Stimulated activated CD8-positive, alpha-beta memory T cell treated with anti-CD3 and anti-CD28 coated beads, Interleukin-4, amount 100 ng/mL, for 4 hours (primary cell): ENCODE measurements around the gene STK38.
"Not testable (repeated sequence)": the region's sequence is repeated elsewhere in the genome, so short reads cannot be mapped to it uniquely, and the experiment has no call there.

ENCODE experiments used
- DNase-seq, 2 donors: peaks; one replicate each; pipeline ENCODE4 v3.0.0-alpha.2; 2020; ENCODE audit warnings: low read depth in 2 of 2, low spot score in 1 of 2

STK38 gene

GRCh38 chr6:36546920-36547645 is at the start of gene STK38:
Gene STK38, minus strand, starts transcription at chr6:36547479. Its CDS starts 7,277 bp downstream, at chr6:36540202.
- peak; percentile 88 to 89 for DNase-seq

DNA sequence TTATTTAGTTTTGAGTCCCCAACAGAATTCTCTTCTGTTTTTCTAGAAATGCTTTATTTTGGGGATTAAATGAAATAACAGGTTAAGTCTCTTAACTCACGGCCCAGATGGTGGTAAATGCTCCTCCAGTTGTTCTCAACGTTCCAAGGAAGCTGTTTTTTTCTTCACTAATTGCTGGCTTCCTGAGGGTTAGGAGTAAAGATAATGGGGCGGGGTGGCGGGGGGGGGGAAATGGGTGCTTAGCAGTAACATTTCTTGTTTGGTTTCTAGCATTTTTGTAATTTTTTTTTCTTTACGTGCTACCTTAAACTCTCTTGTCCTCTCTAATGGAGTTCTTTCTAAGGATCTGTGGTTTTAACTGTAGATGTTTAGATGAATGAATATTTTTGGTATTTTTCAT is 49.1 kb upstream of the STK38 start:
- DNase-seq, result no peak

- DNase-seq, result no peak
Observed at GRCh38 chr6:36594816-36595643, 47.8 kb upstream of the STK38 start.

DNA sequence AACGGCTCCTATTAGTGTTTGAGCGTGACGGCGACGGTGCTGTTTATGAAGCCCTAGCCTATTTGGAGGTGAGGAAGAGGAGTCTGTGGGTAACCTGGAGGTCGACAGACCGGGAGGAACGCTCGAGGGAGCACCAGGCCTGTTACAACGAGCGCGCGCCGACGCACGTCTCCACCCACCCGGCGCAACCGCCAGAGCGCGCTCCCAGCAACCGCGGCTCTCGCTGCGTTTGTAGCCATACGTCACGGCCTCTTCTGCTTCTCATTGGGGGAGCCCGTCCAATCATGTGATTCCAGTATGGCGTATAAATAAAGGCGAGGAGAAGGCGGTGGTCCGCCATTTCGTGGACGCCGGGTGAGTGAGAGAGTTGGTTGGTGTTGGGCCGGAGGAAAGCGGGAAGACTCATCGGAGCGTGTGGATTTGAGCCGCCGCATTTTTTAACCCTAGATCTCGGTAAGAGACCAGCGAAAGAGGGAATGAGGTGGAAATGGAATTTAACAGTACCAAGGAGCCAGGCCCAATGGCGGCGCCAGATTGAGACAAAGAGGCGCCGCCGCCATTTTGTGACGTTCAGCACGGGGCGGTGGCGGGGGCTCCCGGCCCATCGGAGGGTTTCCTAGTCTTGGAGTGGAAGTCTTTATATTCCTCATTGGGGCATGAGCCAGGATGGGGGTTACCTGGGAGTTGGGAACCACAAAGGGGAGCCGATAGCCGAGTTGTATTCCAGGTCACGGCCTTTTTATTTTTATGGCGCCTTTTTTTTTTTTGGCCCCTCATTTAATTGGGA is 46.9 kb upstream of the STK38 start, which contains the start of gene SRSF3:
Gene SRSF3, plus strand, starts transcription at position 334 of the 787 bp plus-strand sequence. CDS start 2,401 bp downstream, outside the sequence.
- DNase-seq, result peak; percentile 84 to 91

DNA sequence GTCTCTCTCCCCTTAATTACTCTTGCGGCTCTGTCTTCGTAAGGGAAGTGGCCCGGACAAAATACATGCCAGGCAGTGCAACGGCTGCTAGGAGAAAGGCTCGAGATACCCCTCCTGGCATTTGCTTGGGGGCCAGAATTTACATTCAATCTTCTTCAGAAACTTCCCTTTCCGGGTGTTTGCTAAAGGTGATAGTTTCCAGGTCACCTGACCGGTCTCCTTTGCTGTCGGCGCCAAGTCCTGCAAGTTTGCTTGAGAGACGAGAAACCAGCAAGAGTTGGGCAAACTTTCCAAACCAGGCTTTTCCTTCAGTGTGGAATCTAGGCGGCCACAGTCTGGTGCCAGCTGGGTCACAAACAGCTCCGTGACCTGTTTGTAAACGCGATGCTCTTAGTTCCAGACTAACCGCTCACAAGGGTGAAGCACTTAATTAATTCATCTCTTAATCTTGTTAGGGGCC is 46.3 kb upstream of the STK38 start:
- no peak for DNase-seq

DNA sequence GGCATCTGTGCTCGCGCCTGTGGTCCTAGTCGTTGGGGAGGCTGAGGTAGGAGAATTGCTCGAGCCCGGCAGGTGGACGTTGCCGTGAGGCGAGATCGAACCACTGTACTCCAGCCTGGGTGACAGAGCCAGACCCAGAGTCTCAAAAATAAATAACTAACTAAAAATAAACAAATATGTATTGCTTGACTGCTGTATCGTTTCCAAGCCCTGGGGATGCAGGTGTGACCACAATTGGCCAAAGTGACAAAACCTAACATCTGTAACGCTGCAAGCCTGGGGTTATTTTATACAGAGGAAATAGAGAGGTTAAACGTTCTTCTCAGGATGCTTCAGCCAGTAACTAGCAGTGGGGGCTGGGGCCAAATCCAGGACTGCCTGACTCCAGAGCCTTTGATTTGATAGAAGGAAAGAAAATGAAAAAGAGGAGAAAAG is 45.0 kb upstream of the STK38 start:
- no peak for DNase-seq

DNA sequence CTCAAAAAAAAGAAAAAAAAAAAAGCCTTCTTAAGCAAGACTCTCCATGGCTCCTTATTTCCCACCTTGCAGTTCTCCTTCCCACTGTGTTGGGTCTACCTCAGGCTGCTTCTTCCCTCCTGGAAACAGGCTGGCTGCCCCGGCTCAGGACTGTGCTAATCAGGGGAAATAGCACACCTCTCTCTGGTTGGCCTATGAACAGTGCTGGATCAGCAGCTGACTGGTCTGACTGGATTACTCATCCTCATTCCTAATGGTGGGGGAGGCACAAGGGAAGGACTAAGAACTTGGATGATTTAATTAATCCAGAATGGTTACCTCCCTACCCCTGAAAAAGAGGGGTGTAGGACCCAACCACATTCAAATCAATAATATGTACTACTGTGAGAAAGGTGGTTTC is 43.0 kb upstream of the STK38 start:
- no peak for DNase-seq

DNA sequence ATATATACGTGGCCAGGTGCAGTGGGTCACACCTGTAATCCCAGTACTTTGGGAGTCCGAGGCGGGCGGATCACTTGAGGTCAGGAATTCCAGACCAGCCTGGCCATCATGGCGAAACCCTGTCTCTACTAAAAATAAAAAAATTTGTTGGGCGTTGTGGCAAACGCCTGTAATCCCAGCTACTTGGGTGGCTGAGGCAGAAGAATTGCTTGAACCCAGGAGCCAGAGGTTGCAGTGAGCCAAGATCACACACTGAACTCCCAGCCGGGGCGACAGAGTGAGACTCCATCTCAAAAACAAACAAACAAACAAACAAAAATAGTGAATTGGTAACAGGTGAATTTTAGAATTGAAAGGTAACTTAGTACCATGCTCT is 41.7 kb upstream of the STK38 start:
- DNase-seq, result not testable (repeated sequence)

DNA sequence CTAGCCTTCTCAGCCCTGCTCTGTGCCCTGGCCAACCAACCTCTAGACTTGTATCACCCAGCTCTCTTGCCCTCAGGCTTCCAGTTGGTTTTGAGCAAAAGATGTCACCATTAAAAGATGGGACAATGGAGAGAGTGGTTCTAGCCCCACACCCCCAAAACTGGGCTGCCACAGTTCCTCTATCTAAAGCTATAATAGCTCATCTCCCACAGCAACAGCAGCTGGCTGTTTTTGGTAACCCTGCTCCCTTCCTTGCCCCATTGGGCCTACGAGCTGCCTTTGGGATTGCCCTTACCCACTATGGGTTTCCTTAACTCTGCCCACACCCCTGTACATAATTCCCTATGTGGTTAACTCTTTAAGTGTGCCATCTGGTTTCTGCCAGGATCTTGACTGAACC is 39.3 kb upstream of the STK38 start:
- no peak for DNase-seq

GRCh38 chr6:36581716-36582115 is 34.4 kb upstream of the STK38 start:
- no peak for DNase-seq

DNA sequence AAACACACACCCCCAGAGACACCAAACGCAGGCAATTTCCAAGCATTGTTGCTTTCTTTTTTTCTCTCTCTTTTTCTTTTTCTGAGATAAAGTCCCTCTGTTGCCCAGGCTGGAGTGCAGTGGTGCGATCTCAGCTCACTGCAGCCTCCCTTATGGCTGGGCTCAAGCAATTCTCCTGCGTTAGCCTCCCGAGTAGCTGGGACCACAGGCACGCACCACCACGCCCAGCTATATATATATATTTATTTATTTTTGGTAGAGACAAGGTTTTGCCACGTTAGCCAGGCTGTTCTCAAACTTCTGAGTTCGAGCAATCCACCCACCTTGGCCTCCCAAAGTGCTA is 32.9 kb upstream of the STK38 start:
- DNase-seq, result no peak

GRCh38 chr6:36578431-36578830 is 31.2 kb upstream of the STK38 start:
- no peak for DNase-seq

- DNase-seq, result no peak
Observed at GRCh38 chr6:36578030-36578429, 30.8 kb upstream of the STK38 start.

DNA sequence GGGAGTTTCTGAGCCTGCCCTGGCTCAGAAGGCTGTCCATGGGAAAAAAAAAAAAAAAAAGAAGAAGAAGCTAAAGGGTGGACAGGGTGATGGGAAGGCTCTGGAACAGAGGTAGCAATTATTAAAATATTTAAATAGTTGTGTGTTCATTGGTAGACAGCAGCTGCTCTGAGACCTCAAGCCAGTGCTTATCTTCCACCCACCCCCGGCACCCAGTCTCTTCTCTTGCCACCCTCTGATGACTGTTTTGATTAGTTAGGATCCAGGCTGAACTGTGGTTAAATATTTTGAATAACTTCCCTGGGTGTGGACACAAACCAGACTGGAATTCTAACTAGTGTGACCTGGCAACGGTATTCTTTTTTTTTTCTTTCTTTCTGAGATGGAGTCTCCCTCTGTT is 30.0 kb upstream of the STK38 start:
- DNase-seq, result no peak

- DNase-seq, result no peak
Observed at GRCh38 chr6:36576578-36576977, 29.3 kb upstream of the STK38 start.

- DNase-seq, result no peak
Observed at GRCh38 chr6:36574679-36575078, 27.4 kb upstream of the STK38 start.

DNA sequence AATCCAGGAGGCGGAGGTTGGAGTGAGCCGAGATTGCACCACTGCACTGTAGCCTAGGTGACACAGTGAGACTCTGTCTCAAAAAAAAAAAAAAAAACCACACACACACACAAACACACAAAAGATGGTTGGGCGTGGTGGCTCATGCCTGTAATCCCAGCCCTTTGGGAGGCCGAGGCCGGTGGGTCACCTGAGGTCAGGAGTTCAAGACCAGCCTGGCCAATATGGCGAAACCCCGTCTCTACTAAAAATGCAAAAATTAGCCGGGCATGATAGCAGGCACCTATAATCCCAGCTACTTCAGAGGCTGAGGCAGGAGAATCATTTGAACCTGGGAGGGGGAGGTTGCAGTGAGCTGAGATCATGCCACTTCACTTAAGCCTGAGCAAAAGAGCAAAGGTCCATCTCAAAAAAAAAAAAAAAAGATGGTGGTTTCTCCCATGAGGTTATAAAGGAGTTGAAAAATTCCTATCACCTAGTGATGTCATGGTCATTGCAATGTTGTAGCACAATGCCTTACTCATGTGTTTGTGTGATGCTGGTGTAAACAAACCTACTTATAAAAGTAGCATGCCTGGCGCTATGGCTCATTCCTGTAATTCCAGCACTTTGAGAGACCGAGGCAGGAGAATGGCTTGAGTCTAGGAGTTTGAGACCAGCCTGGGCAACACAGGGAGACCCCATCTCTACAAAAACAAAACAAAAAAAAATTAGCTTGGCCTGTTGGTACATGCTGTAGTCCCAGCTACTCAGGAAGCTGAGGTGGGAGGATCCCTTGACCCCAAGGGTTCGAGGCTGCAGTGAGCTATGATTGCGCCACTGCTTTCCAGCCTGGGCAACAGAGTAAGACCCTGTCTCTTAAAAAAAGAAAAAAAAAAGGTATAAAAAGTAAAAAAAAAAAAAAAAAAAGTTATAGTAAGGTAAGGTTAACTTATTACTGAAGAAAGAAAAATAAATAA is 25.4 kb upstream of the STK38 start:
- DNase-seq, result not testable (repeated sequence)

DNA sequence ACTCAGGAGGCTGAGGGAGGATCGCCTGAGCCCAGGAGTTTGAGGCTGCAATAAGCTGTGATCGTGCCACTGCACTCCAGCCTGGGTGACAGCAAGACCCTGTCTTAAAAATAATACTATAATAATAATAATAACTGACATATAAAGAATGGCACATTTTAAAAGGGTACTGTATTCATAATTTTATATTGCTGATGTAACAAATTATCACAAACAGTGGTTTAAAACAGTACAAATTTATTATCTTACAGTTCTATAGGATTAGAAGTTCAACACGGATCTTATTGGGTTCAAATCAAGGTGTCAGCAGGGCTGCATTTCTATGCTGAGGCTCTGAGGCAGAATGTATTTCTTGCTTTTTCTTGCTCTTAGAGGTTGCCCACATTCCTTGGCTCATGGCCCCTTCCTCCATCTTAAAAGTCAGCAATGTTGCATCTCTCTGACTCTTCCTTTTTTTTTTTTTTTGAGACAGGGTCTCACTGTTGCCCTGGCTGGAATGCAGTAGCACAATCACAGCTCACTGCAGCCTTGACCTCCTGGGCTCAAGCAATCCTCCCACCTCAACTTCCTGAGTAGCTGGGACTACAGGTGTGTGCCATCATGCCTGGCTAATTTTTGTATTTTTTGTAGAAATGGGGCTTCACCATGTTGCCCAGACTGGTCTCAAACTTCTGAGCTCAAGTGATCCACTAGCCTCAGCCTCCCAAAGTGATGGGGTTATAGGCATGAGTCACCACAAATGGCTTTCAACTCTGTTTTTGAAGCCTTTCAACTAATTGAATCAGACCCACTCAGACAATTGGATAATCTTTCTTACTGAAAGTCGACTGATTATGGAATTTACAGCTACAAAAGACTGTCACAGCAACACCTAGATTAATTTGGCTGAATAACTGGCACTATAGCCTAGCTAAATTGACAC is 24.1 kb upstream of the STK38 start:
- no peak for DNase-seq

DNA sequence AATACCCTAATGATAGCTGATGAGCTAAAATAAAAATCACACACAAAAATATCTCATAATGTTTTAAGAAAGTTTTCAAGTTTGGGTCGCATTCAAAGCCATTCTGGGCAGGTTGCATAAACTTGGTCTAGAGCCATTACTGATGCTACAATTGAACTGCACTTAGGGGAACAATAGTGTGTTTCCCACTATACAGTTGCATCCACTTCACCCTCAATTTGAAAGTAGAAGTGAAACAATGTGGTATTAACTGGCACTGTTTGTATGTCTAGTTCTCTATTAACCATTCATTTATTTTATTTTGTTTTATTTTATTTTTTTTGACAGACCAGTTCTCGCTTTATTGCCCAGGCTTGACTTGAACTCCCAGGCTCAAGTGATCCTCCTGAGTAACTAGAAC is 23.0 kb upstream of the STK38 start:
- no peak for DNase-seq
